GM21737 (cell line): ENCODE measurements around the gene TMEM236.

Source experiments
- ATAC-seq: cut with Tn5 transposase; IDR thresholded peaks from one replicate; pipeline ENCODE4 v1.9.1; 2021; ENCODE audit warnings: mild to moderate bottlenecking, moderate library complexity; ENCODE audit not compliant: unreplicated experiment

The TMEM236 gene

GRCh38 chr10:17737027-17737965 lies 14.7 kb upstream of the TMEM236 start:
- no peak for ATAC-seq

- no peak for ATAC-seq
Measured at GRCh38 chr10:17740668-17741067, 11.3 kb upstream of the TMEM236 start.

- ATAC-seq = no peak
Measured at GRCh38 chr10:17742918-17743317, 9.1 kb upstream of the TMEM236 start.

GRCh38 chr10:17743437-17743836 lies 8.6 kb upstream of the TMEM236 start:
- no peak for ATAC-seq

GRCh38 chr10:17744341-17744861 lies 7.6 kb upstream of the TMEM236 start:
- ATAC-seq = no peak

GRCh38 chr10:17747883-17748550 lies 4.0 kb upstream of the TMEM236 start:
- ATAC-seq = no peak

- no peak for ATAC-seq
Measured at GRCh38 chr10:17749890-17750289, 2.1 kb upstream of the TMEM236 start.

- ATAC-seq = peak; percentile 98
Measured at GRCh38 chr10:17756557-17757217, 4.7 kb downstream of the TMEM236 start.

- no peak for ATAC-seq
Measured at GRCh38 chr10:17758200-17758599, 6.2 kb downstream of the TMEM236 start.

- no peak for ATAC-seq
Measured at GRCh38 chr10:17758896-17759295, 6.9 kb downstream of the TMEM236 start.

GRCh38 chr10:17764142-17764541 lies 12.1 kb downstream of the TMEM236 start:
- no peak for ATAC-seq

- ATAC-seq = no peak
Measured at GRCh38 chr10:17765602-17766001, 13.6 kb downstream of the TMEM236 start.

GRCh38 chr10:17766731-17767130 lies 14.7 kb downstream of the TMEM236 start:
- no peak for ATAC-seq

GRCh38 chr10:17768496-17768895 lies 16.5 kb downstream of the TMEM236 start:
- no peak for ATAC-seq

- no peak for ATAC-seq
Measured at GRCh38 chr10:17768957-17769356, 17.0 kb downstream of the TMEM236 start.

- no peak for ATAC-seq
Measured at GRCh38 chr10:17771017-17771416, 19.0 kb downstream of the TMEM236 start.

- ATAC-seq = no peak
Measured at GRCh38 chr10:17779784-17780183, 27.8 kb downstream of the TMEM236 start.

GRCh38 chr10:17780727-17781126 lies 28.7 kb downstream of the TMEM236 start:
- ATAC-seq = no peak

- ATAC-seq = no peak
Measured at GRCh38 chr10:17781856-17782255, 29.9 kb downstream of the TMEM236 start.

- no peak for ATAC-seq
Measured at GRCh38 chr10:17782921-17783665, 31.1 kb downstream of the TMEM236 start.

- ATAC-seq = no peak
Measured at GRCh38 chr10:17783751-17784150, 31.8 kb downstream of the TMEM236 start.
